ENCODE results near the gene HAPSTR1.
"Not testable (repeated sequence)": the region's sequence is repeated elsewhere in the genome, so short reads cannot be mapped to it uniquely, and the experiment has no call there.

Gene HAPSTR1

GRCh38 chr16:9072806-9073341, 18.6 kb upstream of the HAPSTR1 start:
- DNase-seq (ENCODE audit: low spot score), result peak; percentile 76

- no peak for DNase-seq (ENCODE audit: low spot score)
Measured at GRCh38 chr16:9075299-9076071, 16.0 kb upstream of the HAPSTR1 start.

GRCh38 chr16:9077091-9077809, 14.2 kb upstream of the HAPSTR1 start:
- peak; percentile 74 for DNase-seq (ENCODE audit: low spot score)

GRCh38 chr16:9078467-9079429, 12.7 kb upstream of the HAPSTR1 start:
- peak; percentile 46 for DNase-seq (ENCODE audit: low spot score)

- no peak for DNase-seq (ENCODE audit: low spot score)
Measured at GRCh38 chr16:9079430-9079812, 12.0 kb upstream of the HAPSTR1 start.

GRCh38 chr16:9081158-9081557, 10.3 kb upstream of the HAPSTR1 start:
- DNase-seq (ENCODE audit: low spot score), result no peak

GRCh38 chr16:9081843-9082242, 9.6 kb upstream of the HAPSTR1 start:
- no peak for DNase-seq (ENCODE audit: low spot score)

- DNase-seq (ENCODE audit: low spot score), result no peak
Measured at GRCh38 chr16:9082422-9082821, 9.0 kb upstream of the HAPSTR1 start.

GRCh38 chr16:9087733-9088132, 3.7 kb upstream of the HAPSTR1 start:
- DNase-seq (ENCODE audit: low spot score), result not testable (repeated sequence)

GRCh38 chr16:9088848-9089247, 2.6 kb upstream of the HAPSTR1 start:
- no peak for DNase-seq (ENCODE audit: low spot score)

- DNase-seq (ENCODE audit: low spot score), result no peak
Measured at GRCh38 chr16:9089660-9090059, 1.8 kb upstream of the HAPSTR1 start.

- no peak for DNase-seq (ENCODE audit: low spot score)
Measured at GRCh38 chr16:9090101-9090959, 1.1 kb upstream of the HAPSTR1 start.

- DNase-seq (ENCODE audit: low spot score), result no peak
Measured at GRCh38 chr16:9091867-9092281, 430 bp downstream of the HAPSTR1 start.

- DNase-seq (ENCODE audit: low spot score), result no peak
Measured at GRCh38 chr16:9092282-9092977, 986 bp downstream of the HAPSTR1 start.

- DNase-seq (ENCODE audit: low spot score), result no peak
Measured at GRCh38 chr16:9092978-9093344, 1.5 kb downstream of the HAPSTR1 start.

- DNase-seq (ENCODE audit: low spot score), result no peak
Measured at GRCh38 chr16:9094011-9094846, 2.8 kb downstream of the HAPSTR1 start.

- DNase-seq (ENCODE audit: low spot score), result no peak
Measured at GRCh38 chr16:9095171-9095570, 3.7 kb downstream of the HAPSTR1 start.

- no peak for DNase-seq (ENCODE audit: low spot score)
Measured at GRCh38 chr16:9095656-9096397, 4.4 kb downstream of the HAPSTR1 start.

- DNase-seq (ENCODE audit: low spot score), result no peak
Measured at GRCh38 chr16:9096416-9096952, 5.0 kb downstream of the HAPSTR1 start.

Measured in SW480 (cell line).